BE2C (cell line): Measurements from ENCODE around the gene SGMS1.

Experiments used
- DNase-seq: peaks from one replicate; pipeline ENCODE4 v3.0.0-alpha.2; 2020
- H3K27me3 ChIP-seq: fragments of 250-450 bp; sonication (Bioruptor Pico); 2 replicates; pipeline ENCODE4 v1.5.1; 2020; ENCODE audit warnings: mild to moderate bottlenecking
- H3K36me3 ChIP-seq: fragments of 250-450 bp; sonication (Bioruptor Pico); 2 replicates; pipeline ENCODE4 v1.5.1; 2020; ENCODE audit warnings: mild to moderate bottlenecking
- H3K4me1 ChIP-seq: fragments of 250-450 bp; sonication (Bioruptor Pico); 2 replicates; pipeline ENCODE4 v1.5.1; 2020
- H3K4me3 ChIP-seq: 2 replicates; pipeline ENCODE4 v1.5.1; 2011; ENCODE audit warnings: low read depth, low read length
- H3K9me3 ChIP-seq: fragments of 250-450 bp; sonication (Bioruptor Pico); 2 replicates; pipeline ENCODE4 v1.5.1; 2020
- TF ChIP-seq, protein P1 (sequence below): IDR thresholded peaks from 2 replicates; pipeline ENCODE4 v1.5.1; 2012; ENCODE audit warnings: mild to moderate bottlenecking, low read depth, low read length

The SGMS1 gene

DNA sequence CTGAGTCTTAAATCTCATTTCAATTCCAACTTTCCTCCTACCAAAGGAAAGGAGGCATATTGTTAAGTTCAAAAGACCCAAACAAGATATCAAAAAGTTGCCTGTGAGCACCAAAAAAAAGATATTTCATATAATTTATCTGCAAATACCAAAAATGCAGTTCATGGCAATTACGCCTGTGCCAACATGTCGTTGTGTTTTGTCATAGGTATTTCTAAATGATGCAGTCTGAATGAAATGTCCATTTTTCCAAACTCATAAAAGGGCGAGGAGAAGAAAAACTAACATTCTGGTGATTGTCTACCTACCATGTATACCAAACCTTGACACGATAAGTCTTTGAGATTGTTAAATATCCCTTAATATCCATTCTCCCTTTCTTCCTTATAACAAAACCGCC lies 109.8 kb downstream of the SGMS1 start:
- peaks cover 5% of the 10 kb centered on the region for H3K4me1 ChIP-seq
- H3K4me3 ChIP-seq: no peak overlapping the region
- no peaks in the 10 kb centered on the region for H3K36me3 ChIP-seq
- H3K27me3 ChIP-seq: no peaks in the 10 kb centered on the region
- DNase-seq: no peak
- TF ChIP-seq, protein P1, sequence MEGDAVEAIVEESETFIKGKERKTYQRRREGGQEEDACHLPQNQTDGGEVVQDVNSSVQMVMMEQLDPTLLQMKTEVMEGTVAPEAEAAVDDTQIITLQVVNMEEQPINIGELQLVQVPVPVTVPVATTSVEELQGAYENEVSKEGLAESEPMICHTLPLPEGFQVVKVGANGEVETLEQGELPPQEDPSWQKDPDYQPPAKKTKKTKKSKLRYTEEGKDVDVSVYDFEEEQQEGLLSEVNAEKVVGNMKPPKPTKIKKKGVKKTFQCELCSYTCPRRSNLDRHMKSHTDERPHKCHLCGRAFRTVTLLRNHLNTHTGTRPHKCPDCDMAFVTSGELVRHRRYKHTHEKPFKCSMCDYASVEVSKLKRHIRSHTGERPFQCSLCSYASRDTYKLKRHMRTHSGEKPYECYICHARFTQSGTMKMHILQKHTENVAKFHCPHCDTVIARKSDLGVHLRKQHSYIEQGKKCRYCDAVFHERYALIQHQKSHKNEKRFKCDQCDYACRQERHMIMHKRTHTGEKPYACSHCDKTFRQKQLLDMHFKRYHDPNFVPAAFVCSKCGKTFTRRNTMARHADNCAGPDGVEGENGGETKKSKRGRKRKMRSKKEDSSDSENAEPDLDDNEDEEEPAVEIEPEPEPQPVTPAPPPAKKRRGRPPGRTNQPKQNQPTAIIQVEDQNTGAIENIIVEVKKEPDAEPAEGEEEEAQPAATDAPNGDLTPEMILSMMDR: no peak
- H3K9me3 ChIP-seq: no peaks in the 10 kb centered on the region

DNA sequence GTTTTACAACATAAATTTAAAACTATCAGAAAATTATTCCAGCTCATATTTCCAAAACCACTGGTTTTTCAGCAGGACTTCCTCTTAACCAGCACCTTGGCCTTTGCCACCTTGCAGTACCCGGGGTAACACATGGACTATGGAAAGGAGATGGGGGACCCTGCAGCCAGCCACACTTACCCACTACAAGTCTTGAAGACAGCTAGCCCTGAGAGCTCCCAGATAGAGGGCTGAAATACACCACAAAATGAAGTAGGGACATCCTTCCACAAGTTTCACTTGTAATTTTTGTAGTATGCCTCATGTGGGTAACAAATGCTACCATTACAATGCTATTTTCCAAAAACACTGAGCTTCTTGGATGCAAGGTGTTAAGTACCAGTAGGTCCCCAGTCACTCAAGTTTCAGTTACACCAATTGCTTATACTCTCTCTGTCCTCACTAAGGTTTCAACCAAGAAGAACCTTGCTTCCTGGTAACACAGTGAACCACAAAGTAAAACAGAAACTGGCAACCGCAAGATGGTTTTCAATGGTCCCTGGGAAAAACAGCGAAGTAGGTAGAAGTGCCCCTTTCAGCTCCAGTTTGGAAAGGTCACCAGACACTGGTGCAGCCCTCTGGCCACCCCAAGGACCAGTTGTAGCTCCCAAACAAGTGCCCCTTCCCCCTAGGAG lies 110.9 kb downstream of the SGMS1 start:
- DNase-seq: no peak
- TF ChIP-seq, protein P1: no peak
- no peaks in the 10 kb centered on the region for H3K9me3 ChIP-seq
- peaks cover 5% of the 10 kb centered on the region for H3K4me1 ChIP-seq
- H3K27me3 ChIP-seq: no peaks in the 10 kb centered on the region
- no peaks in the 10 kb centered on the region for H3K36me3 ChIP-seq
- H3K4me3 ChIP-seq: no peak overlapping the region

DNA sequence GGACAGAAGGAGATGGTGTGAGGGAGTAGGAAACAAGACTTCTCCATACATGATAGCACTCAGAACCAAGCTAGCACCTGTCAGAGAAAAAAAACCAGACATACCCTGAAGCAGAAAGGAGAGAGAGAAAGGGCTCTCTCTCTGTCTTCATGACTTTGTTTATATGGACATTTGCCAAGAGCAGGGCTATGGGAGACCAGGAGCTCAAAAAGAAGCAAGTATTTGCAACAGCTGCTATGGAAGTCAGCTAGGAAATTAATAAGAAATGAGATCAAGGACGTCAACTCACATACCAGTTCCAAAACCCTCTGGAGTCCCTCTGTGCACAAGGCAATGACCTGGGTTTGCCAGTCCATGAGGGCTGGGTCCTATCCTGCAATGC lies 111.6 kb downstream of the SGMS1 start:
- Histone ChIP-seq H3K36me3 (no peaks in the 10 kb centered on the region), H3K27me3 (no peaks in the 10 kb centered on the region), H3K9me3 (no peaks in the 10 kb centered on the region), H3K4me1 (peaks cover 5% of the 10 kb centered on the region), H3K4me3 (no peak overlapping the region)
- no peak for DNase-seq
- TF ChIP-seq, protein P1: no peak

DNA sequence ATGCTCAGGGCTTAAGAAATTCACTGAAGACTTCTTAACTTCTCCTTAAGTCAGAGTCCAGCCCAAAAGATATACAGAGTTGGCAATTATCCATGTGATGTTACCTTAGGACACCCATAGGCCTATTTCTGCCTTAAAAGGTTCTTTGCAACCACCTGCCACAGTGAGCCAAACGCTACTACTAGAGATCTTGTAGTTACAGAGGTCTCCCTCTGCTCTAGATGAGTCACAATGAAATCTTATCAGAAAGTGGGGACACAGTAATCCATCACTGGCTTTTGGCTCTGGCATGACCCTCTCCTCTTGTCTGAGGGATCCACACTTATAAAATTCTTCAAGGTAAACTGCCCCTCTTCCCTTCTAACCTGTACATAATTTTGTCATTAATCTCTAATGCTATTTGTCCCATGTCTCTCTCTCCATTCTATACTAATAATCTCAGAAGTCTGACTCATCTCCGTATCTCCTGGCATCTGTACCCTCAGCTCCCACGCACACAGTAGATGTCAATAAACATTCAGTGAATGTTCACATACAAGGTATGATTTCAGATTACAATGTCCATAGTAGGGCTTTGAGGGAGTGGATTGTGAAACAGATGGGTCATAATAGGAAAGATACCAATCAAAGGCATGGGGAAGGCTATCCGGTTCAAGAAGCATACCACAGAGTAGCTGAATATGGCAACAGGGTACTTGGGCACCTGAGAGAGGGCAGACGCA lies 112.1 kb downstream of the SGMS1 start:
- TF ChIP-seq, protein P1: no peak
- no peak overlapping the region for H3K4me3 ChIP-seq
- no peak for DNase-seq

DNA sequence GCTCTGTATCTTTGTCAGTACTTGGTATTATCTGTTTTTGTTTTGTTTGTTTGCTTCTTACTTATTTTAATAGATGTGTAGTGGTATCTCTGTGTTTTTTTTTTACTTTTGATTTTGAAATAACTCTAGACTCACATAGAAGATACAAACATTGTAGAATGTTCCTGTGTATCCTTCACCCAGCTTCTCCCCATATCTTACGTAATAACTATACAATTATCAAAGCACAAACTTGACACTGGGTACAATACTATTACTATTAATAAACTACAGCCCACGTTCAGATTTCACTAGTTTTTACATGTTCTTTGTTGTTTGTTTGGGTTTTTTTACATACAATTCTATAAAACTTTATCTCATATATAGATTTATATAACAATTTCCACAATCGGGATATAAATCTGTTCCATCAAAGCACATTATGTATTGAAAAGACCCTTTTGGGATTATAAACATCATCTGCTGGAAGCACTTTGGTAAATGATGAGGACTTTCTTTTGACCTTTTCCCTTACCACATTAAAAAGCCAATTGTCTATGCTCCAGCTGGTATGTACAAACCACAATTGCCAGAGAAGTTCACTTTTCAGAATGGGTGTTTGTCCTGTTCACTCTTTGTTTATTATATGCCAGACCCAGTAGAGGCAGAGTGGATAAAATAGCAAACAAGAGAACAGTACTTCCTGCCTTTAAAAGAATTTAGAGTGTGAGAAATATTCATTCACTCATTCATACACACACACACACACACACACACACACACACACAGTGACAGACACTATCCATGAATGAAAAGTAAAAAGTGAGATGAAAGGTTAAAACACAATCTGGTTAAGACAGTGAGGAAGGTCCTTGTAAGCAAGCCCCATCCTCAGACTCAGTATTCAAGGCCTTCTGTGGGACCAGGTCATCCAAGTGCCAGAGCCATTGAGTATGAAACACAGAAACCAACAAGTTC lies 113.0 kb downstream of the SGMS1 start:
- Histone ChIP-seq H3K9me3 (no peaks in the 10 kb centered on the region), H3K4me1 (peaks cover 5% of the 10 kb centered on the region), H3K4me3 (no peak overlapping the region), H3K27me3 (no peaks in the 10 kb centered on the region), H3K36me3 (no peaks in the 10 kb centered on the region)
- no peak for DNase-seq
- TF ChIP-seq, protein P1: no peak

More for the DNA sequence above, 112.1 kb downstream of the SGMS1 start:
- no peaks in the 10 kb centered on the region for H3K36me3 ChIP-seq
- no peaks in the 10 kb centered on the region for H3K9me3 ChIP-seq
- peaks cover 5% of the 10 kb centered on the region for H3K4me1 ChIP-seq
- no peaks in the 10 kb centered on the region for H3K27me3 ChIP-seq
